MCF 10A (cell line): ENCODE measurements around the gene ZFYVE9. TPM values are rescaled to one million over a fixed set of nuclear protein-coding genes. Genes with fewer than 3 reads are reported as not detected.
A peak's percentile ranks its signal among the peaks of the same experiment; 100 is the strongest.

Source experiments
- BruUV-seq: library from RNA; stranded (reverse); fragments of 400-500 nt; replicated peaks from 2 replicates; lab custom pipeline; 2021; lab: Mats Ljungman, UMichigan
- CTCF ChIA-PET: fragments of 300-600 bp; sonication (Branson Sonifier 250); formaldehyde crosslinking; extraction: SDS; loops from one replicate; lab custom pipeline; 2021; ENCODE audit warnings: antibody characterized with exemption, inconsistent platforms; lab: Yijun Ruan, JAX
- POLR2A ChIA-PET: fragments of 300-600, 350-650 bp; sonication (Branson Sonifier 250); formaldehyde crosslinking; extraction: SDS; loops from one replicate; lab custom pipeline; 2020; ENCODE audit warnings: antibody characterized with exemption, inconsistent platforms; lab: Yijun Ruan, JAX
- DNase-seq: peaks from one replicate; pipeline ENCODE4 v3.0.0-alpha.2; 2018; ENCODE audit not compliant: unreplicated experiment
- H3K27ac Mint-ChIP-seq: one replicate; pipeline ENCODE4 v1.8.0; 2022; ENCODE audit warnings: mild to moderate bottlenecking, low read depth, mixed read lengths; ENCODE audit not compliant: unreplicated experiment
- H3K27me3 Mint-ChIP-seq: one replicate; pipeline ENCODE4 v1.8.0; 2022; ENCODE audit warnings: mixed read lengths; ENCODE audit not compliant: insufficient read depth, unreplicated experiment
- H3K36me3 Mint-ChIP-seq: one replicate; pipeline ENCODE4 v1.8.0; 2022; ENCODE audit warnings: mild to moderate bottlenecking, moderate library complexity, mixed read lengths; ENCODE audit not compliant: insufficient read depth, unreplicated experiment
- H3K4me1 Mint-ChIP-seq: one replicate; pipeline ENCODE4 v1.8.0; 2022; ENCODE audit warnings: mixed read lengths; ENCODE audit not compliant: insufficient read depth, unreplicated experiment
- H3K4me3 Mint-ChIP-seq: one replicate; pipeline ENCODE4 v1.8.0; 2022; ENCODE audit warnings: mild to moderate bottlenecking, moderate library complexity, mixed read lengths; ENCODE audit not compliant: unreplicated experiment
- H3K9me3 Mint-ChIP-seq: one replicate; pipeline ENCODE4 v1.8.0; 2022; ENCODE audit warnings: mixed read lengths; ENCODE audit not compliant: unreplicated experiment
- CTCF ChIP-seq: fragments of 200-600 bp; IDR thresholded peaks from one replicate; pipeline ENCODE4 v1.8.0; 2022; ENCODE audit warnings: antibody characterized with exemption, mild to moderate bottlenecking; ENCODE audit not compliant: unreplicated experiment
- intact Hi-C: fragments of 100-400 bp; cut with micrococcal nuclease; formaldehyde crosslinking; loops from 2 replicates; pipeline ENCODE4 v1.14.1; 2022
- total RNA-seq: library from RNA; stranded (reverse); gene quantifications from 2 replicates; pipeline ENCODE4 v1.2.3, GENCODE V29; 2022

ZFYVE9 gene
- total RNA-seq, 1 experiment from 2014 or later: 23.9 TPM

GRCh38 chr1:52237430-52237829 is 95.5 kb downstream of the ZFYVE9 start:
- Mint-ChIP-seq H3K4me1 (peaks cover 19% of the 10 kb centered on the region), H3K4me3 (no peak overlapping the region), H3K9me3 (no peaks in the 10 kb centered on the region), H3K36me3 (peaks cover 12% of the 10 kb centered on the region), H3K27ac (no peak overlapping the region), H3K27me3 (no peaks in the 10 kb centered on the region)
- DNase-seq: peak; percentile 34
- intact Hi-C loops: no loop called here
- no peak for TF ChIP-seq CTCF
- CTCF ChIA-PET: interaction anchor here (0.6 kb wide), 1 partner anchor 428 kb away, joined by 4 read pairs; no protein-coding TSS in a partner anchor
- BruUV-seq: no TSS peak
- POLR2A ChIA-PET: interaction anchor here (0.7 kb wide), 2 partner anchors 14 to 15 kb away, joined by 3 read pairs; no protein-coding TSS in a partner anchor

- POLR2A ChIA-PET: no interaction called here
- Mint-ChIP-seq H3K4me3 (no peak overlapping the region), H3K27me3 (no peaks in the 10 kb centered on the region), H3K9me3 (no peaks in the 10 kb centered on the region), H3K27ac (no peak overlapping the region), H3K4me1 (peaks cover 19% of the 10 kb centered on the region), H3K36me3 (peaks cover 12% of the 10 kb centered on the region)
- CTCF ChIA-PET: no interaction called here
- no TSS peak for BruUV-seq
- peak; percentile 28 for DNase-seq
- TF ChIP-seq CTCF: no peak
- intact Hi-C loops: no loop called here
These were observed 96.6 kb downstream of the ZFYVE9 start for GRCh38 chr1:52238474-52238873.

- POLR2A ChIA-PET: no interaction called here
- Mint-ChIP-seq H3K27ac (no peak overlapping the region), H3K4me3 (no peak overlapping the region), H3K36me3 (peaks cover 12% of the 10 kb centered on the region), H3K9me3 (no peaks in the 10 kb centered on the region), H3K4me1 (peaks cover 19% of the 10 kb centered on the region), H3K27me3 (no peaks in the 10 kb centered on the region)
- CTCF ChIA-PET: interaction anchor here (1.0 kb wide), 1 partner anchor 112 kb away, joined by 3 read pairs; no protein-coding TSS in a partner anchor
- intact Hi-C loops: no loop called here
- no TSS peak for BruUV-seq
- TF ChIP-seq CTCF: no peak
- no peak for DNase-seq
These were observed 97.2 kb downstream of the ZFYVE9 start for GRCh38 chr1:52238887-52239707.

- Mint-ChIP-seq H3K4me1 (peaks cover 19% of the 10 kb centered on the region), H3K36me3 (peaks cover 12% of the 10 kb centered on the region), H3K27ac (no peak overlapping the region), H3K27me3 (no peaks in the 10 kb centered on the region), H3K9me3 (no peaks in the 10 kb centered on the region), H3K4me3 (no peak overlapping the region)
- DNase-seq: no peak
- POLR2A ChIA-PET: no interaction called here
- TF ChIP-seq CTCF: no peak
- intact Hi-C loops: no loop called here
- CTCF ChIA-PET: interaction anchor here (1.0 kb wide), 1 partner anchor 113 kb away, joined by 3 read pairs; no protein-coding TSS in a partner anchor
- BruUV-seq: no TSS peak
These were observed 97.8 kb downstream of the ZFYVE9 start for GRCh38 chr1:52239708-52240001.
